GM19455 (cell line): ENCODE data around the gene USH2A.

Experiments
- ATAC-seq: cut with Tn5 transposase; IDR thresholded peaks from one replicate; pipeline ENCODE4 v1.9.1; 2021; ENCODE audit not compliant: unreplicated experiment

The USH2A gene

DNA sequence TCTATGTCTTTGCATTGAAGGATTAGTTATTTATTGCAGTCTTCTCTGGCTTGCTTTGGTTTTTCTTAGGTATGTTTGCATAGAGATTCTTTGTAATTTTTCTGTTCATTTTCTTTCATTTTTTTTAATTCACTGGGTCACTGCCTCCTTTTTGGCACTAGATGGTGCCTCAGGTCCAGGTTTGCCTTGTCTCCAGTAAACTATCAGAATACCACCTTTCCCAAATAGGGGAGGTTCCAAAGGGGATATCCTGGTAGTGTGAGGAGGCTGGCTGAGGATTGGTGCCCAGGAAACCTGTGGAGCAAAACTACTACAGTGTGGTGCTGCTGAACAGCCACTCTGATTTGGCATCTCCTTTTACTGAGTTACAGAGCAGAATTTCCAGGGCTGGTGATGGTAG is 599.0 kb downstream of the USH2A start:
- no peak for ATAC-seq

- no peak for ATAC-seq
These were observed 604.1 kb downstream of the USH2A start for GRCh38 chr1:215819114-215819513.

DNA sequence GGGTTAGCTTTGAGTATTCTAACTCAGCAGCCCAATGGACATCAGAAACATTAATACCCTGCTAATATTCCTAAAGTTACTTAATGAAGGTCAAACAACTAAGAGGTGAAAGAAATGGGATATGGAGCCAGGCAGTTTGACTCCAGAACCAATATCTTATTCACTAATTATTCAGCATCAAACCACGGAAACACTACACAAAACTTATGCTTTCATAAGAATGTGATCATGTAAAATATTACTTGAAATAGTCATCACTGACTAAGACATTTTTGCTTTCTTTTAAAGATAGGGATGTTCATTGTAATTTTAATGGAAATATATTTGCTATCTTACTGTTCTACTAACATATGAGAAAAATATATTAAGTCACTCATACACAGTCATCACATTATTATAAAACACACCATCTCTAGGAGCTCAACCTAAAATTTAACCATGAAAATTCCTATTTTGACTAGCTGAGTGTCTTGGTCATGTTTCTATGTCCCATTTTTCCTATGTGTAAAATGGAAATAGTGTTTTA is 615.3 kb downstream of the USH2A start:
- no peak for ATAC-seq

DNA sequence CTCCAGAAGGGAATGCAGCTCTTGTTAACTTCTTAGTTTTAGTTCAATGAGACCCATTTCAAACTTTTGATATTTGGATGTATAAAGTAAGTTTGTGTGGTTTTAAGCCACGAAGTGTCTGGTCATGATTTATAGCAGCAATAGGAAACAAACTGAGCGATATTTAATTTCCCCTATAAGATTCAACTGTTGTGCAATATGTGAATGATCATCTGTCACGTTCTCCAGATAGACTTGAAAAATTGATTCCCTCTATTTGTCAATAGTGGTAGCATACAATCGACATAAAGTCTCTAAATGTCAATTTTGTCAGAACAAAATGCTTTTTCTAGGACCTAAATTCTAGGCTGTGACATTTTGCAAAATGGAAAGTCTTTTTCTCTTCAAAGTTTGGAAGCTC is 616.0 kb downstream of the USH2A start:
- ATAC-seq = no peak

DNA sequence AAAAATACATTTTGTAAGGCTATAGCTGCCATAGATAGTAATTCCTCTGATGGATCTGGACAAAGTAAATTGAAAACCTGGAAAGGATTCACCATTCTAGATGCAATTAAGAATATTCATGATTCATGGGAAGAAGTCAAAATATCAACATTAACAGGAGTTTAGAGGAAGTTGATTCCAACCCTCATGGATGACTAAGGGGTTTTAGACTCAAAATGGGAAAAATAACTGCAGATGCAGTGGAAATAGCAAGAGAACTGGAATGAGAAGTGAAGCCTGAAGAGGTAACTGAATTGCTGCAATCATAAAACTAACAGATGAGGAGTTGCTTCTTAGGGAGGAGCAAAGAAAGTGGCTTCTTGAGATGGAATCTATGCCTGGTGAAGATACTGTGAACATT is 625.4 kb downstream of the USH2A start:
- no peak for ATAC-seq

DNA sequence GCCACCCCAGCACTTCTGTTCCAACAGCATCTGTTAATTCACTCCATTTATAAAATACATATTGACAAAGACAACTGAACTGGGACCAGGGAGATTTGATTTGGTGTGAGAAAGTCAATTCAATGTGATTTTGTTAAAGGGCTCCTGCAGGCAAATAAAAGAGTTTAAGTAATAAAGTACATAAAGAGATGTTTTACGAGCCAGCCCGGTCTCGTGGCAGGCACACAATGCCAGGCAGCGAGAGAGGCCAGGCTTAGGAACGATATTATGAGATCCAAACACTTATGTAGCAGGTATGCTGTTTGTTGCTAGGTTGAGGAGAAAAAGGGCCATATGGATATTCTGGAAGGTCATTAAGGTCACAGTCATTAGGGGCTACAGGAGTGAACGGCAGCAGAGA is 629.1 kb downstream of the USH2A start:
- ATAC-seq = no peak

DNA sequence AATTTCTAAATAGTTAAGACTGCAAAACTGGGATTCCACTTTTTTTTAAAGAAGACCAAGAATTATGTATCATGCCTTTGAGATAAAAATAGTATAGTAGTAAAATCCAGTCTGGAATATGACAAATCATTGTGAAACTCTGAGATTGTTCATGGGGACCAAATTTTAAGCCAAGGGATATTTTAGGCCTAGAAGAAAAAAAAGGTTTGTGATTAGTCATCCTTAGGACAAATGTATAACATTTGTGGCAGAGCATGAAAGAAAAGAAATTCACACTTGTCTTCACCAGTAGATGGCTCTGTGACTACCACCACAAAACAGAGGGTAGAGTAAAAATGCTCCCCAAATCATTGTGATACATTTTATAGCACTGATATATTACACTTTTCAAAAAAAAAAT is 630.1 kb downstream of the USH2A start:
- no peak for ATAC-seq

DNA sequence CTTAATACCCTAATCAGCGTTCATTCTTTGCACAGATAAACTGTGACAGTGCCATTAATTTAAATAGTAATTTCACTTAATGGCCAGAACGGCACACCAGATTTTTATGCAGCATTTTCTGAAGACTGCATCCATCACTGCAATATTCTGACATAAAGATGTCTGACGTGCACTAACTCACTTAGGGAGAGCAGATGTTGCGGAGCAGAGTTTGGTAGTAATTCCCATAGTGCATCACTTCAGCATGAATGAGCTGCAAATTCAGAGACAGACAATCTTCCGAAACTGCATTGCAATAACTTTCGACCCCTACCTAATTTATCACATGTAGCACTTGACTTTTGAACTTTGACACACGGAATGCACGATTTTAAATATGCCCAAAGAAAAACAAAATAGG is 630.8 kb downstream of the USH2A start:
- ATAC-seq = no peak

GRCh38 chr1:215789981-215790380 is 633.3 kb downstream of the USH2A start:
- no peak for ATAC-seq

DNA sequence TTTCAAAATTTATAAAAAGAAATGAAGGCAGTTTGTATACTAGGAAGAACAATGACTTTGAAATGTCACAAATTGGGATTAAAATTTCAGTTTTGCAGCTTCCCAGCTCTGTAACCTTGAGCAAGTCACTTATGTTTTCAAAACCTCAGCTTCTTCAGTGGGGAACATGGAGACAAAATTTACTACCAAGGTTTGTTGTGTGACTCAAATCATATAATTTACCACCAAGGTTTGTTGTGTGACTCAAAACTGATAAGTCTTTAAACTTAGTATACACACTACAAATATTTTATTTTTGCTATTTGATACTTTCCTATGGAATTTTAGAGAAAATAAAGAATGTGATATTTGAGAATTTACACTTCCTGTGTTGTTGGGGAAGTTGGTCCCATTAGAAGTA is 636.3 kb downstream of the USH2A start:
- no peak for ATAC-seq

GRCh38 chr1:215780641-215781040 is 642.6 kb downstream of the USH2A start:
- ATAC-seq = no peak

DNA sequence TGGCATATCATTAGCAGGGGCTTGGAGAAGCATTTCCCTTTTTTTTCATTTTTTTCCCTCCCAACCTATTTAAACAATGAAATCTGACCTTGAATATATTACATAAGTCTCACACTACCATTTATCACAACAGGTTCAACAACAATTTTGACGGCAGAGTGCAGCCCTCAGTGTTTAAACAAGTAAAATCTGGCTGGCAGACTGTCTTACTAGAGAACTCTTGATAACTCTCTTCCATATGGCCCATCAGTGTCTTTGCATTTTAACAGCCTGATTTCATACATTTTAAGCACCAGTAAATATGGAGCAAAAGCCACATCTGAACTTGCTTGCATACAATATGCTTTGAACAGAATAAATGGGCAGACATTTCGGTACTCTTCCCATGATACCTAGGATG is 643.1 kb downstream of the USH2A start:
- ATAC-seq = no peak

- no peak for ATAC-seq
These were observed 643.5 kb downstream of the USH2A start for GRCh38 chr1:215779729-215780128.

- no peak for ATAC-seq
These were observed 645.8 kb downstream of the USH2A start for GRCh38 chr1:215777370-215777925.

- no peak for ATAC-seq
These were observed 646.9 kb downstream of the USH2A start for GRCh38 chr1:215776336-215776735.

DNA sequence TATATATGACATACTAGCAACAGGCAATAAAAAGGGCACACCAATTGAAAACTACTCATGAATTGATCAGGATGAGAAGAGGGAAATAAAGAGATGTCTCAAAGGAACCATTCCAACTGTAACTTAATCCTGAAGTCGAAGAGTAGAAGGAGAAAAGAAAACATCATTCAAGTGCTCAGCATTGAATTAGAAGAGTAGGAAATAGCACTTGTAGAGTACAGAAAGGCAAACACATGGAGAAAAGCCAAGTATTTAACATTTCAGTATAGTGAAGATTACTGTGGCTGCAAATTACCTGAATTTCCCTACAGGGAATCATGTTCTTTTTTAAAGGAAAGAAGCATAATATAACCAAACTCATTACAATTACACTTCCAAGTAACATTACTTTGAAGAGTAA is 651.1 kb downstream of the USH2A start:
- ATAC-seq = no peak

GRCh38 chr1:215768303-215768702 is 654.9 kb downstream of the USH2A start:
- ATAC-seq = no peak

- ATAC-seq = no peak
These were observed 655.5 kb downstream of the USH2A start for GRCh38 chr1:215767761-215768160.

- ATAC-seq = no peak
These were observed 656.7 kb downstream of the USH2A start for GRCh38 chr1:215766521-215766920.

- ATAC-seq = no peak
These were observed 657.4 kb downstream of the USH2A start for GRCh38 chr1:215765833-215766232.

DNA sequence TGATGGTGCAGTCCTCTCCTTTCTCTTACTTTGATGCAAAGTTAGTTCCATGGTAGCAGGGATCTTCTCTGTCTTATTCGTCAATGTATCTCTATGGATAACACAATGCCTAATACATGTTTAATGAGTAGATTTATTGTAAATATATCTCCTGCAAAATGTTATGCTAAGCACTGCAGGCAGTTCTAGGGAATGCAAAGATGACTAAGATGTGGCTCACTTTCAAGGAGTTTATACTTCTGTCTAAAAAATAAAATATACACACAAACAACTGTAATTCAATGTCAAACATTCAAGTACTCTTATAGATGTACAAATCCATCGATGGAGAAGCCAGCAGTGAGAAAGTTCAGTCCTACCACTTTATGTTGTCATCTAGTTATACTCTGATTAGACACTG is 661.8 kb downstream of the USH2A start:
- no peak for ATAC-seq

DNA sequence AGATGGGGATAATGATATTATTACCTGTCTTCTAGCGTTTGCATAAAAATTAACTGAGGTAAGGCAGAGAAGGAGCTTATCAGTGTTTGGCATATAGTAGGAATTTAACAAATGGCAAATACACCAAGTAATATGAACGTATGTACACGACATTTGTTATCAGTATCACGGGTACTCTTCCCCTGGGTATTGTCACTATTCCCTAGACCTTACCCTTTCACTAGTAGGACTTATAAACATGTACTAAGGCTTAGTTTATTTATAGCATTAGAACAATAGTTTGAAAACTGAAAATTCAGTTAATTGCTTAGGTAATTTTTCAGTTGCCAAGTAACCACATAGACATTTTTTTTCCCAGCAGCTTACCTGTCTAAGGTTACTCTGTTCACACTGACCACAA is 669.1 kb downstream of the USH2A start:
- ATAC-seq = no peak

GRCh38 chr1:215749414-215749813 is 673.8 kb downstream of the USH2A start:
- no peak for ATAC-seq
